Measurements from ENCODE around the gene ADGRD2.

The ADGRD2 gene

GRCh38 chr9:124437086-124437485 lies 13.2 kb upstream of the ADGRD2 start:
- DNase-seq = no peak

DNA sequence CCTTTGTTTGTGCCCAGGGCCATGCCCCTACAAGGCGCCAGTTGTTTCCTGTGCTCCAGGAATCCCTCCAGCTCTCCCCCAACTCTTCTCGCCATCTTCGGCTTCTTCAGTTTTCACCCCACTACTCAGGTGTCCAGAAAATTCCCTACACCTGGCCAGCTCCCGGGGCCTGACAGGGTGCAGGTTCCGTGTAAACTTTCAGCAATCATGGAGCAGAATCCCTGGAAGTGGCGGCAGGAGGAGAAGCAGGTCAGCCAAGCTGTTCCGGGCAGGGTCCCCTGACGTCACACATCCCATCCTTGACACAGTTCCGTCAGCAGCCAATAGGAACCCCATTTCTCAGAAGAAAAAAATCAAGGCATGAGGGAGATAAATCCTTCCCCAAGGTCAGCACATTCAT lies 12.2 kb upstream of the ADGRD2 start:
- DNase-seq = no peak

DNA sequence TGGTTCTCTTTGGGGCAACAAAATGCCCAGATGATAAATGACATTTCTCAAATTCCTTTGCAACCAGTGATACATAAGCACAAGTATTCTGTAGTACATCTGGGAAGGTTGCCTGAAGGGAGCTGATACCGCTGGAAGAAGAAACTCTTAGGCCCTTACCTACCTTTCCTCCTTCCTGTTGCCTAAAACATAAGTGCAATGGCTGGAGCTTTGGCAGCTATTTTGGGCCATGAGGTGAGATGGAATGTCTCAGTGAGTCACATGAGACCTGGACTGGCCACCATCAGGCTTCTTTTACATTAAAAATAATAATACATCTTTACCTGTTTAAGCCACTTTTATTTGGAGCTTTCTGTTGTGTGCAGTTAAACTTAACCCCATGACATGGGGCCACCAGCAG lies 11.2 kb upstream of the ADGRD2 start:
- DNase-seq = no peak

- no peak for DNase-seq
These were observed 10.5 kb upstream of the ADGRD2 start for GRCh38 chr9:124439686-124440243.

DNA sequence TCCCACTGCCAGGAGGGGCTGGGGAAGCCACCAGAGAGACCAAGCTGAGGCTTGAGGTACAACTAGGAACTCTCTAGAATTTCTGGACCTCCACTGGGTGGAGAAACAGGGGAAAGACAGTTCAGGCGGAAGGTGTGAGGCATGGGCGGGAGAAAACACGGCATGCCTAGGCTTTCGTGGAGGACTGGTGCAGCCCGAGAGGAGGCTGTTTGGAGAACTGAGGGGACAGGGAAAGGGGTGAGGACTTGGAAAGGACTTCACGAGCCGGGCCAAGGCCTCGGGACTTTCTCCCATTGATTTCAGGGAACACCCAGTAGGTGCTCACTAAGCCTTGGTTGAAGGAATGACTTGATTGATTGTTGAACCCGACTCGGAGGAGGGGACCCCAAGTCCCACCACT lies 9.5 kb upstream of the ADGRD2 start:
- DNase-seq = no peak

GRCh38 chr9:124441291-124441690 lies 9.0 kb upstream of the ADGRD2 start:
- DNase-seq = no peak

- no peak for DNase-seq
These were observed 7.9 kb upstream of the ADGRD2 start for GRCh38 chr9:124442379-124442778.

- no peak for DNase-seq
These were observed 7.4 kb upstream of the ADGRD2 start for GRCh38 chr9:124442826-124443225.

DNA sequence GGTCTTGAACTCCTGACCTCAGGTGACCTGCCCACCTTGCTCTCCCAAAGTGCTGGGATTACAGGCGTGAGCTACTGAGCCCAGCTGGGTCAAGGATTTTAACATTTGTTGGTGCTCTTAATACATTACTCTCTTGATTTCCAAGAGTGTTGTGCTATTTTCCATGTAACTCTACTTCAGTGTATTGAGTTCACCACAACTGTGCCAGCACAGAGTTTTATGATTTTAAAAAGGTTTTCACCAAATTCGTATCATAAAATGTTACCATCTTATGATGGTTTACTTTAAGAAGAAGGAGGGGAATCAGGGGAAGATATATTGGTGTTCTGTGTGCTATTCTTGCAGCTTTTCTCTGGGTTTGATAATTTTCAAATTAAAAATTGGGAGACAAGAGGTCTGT lies 6.6 kb upstream of the ADGRD2 start:
- no peak for DNase-seq

- no peak for DNase-seq
These were observed 6.1 kb upstream of the ADGRD2 start for GRCh38 chr9:124444166-124444565.

DNA sequence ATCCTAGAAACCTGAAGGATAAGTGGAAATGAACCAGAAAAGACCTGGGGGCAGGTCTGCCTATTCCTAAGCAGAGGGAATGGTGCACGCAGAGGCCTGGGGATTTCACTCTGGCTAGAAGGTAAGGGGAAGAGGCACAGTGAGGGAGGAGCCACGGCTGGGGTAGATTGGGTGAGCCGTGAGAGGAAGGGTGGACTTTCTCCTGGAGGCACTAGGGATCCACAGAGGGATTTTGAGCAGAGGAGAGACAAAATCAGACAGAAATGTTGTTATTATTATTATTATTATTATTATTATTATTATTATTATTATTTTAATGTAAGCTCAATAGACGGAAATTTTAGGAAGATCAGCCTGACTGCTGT lies 3.0 kb upstream of the ADGRD2 start:
- DNase-seq = no peak

DNA sequence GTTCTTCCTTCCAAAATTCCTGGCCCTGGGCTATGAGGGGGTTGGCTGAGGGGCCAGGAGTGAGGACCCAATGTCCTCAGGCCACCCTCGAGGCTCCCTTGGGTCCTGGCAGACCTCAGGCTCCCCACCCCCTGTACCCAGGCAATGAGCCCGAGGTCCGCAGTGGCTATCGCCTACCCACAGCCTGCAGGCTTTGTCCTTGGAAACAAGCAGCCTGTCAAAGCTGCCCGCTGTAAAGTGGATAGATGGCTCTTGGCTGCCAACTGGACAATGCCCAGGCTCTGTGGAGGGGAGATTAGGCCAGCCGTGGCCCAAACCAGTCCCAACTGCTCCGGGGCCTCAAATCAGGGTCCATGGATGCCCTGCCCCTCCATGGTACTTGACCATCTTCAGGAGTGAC lies 2.2 kb upstream of the ADGRD2 start:
- DNase-seq = no peak

DNA sequence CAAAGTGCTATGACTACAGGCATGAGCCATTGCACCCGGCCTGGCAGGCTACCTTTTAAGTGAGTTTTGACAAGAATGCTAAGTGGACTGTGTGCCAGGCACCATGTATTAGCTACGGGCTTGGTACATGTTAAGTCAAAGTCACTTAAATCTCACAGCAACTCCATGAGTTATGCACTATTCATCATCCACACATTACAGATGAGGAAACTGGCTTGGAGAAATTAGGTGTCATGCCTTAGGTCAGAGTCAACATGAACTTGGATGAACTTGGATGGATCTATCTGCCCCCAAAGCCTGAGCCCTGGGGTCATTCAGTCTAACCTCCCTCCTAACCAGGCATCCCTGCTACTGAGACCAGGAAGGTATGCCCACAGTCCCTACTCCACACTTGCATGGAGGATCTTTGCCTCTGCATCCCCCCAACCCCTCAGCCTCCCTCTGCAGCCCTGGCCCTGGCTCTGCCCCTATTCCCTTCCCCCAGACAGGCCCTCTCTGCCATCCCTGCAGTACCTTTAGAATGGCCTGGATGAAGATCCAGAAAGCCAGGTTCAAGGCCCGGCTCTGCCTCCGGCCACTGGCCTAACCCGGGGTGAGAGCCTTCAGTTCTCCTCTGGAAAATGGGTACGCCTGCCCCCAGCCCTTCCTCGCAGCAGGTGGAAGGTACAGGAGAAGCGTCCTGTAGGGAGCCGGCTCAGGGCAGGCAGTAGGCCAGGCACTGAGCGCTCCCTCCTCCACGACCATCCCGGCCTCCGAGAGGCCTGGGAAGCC lies 685 bp upstream of the ADGRD2 start:
- DNase-seq = no peak

DNA sequence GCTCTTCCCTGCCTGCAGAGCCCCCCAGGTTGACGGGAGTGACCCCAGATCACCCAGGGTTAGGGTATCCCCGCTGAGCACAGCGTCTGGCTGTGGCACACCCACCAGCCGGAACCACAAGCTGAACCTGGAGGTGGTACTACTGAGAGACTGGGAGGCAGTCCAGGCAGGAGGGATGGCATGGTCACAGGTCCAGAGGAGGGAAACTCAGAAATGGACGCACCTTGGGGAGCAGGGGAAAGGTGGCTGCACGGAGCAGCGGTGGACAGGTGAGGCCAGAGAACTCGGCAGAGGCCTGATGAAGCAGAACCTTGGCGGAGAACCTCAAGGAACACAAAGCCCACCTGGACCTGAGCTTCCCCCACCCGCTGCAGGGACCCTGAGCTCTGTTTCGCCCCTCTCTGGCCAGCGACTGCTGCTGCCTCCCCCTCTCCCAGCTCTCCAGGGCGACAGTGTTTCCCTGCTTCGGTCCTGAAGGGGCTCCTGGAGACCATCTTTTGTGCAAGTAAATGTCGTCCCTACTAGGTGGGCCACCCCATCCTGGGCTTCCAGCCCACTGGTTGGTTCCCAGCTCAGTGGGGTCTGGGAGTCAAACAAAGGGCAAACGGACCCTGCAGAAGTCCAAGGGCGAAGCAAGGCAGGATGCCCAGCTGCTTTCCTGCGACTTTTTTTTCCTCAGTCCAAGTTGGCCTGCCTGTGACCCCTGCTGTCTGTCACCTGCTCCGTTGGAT lies 845 bp downstream of the ADGRD2 start:
- DNase-seq = no peak

DNA sequence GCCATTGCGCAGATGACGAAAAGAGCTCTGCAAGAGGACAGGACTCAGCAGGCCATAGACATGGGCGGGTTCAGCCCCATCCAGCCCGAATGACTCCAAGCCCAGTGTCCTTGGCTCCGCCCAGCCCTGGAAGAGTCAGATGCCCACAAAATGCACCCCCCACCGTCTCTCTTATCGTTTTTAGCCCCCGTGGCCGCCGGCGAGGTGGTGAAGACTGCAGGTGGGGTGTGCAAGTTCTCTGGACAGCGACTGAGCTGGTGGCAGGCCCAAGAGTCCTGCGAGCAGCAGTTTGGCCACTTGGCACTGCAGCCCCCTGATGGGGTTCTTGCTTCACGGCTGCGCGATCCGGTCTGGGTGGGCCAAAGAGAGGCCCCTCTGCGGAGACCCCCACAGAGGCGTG lies 2.1 kb downstream of the ADGRD2 start:
- DNase-seq = no peak

- no peak for DNase-seq
These were observed 2.8 kb downstream of the ADGRD2 start for GRCh38 chr9:124452841-124453585.

GRCh38 chr9:124453586-124454191 lies 3.4 kb downstream of the ADGRD2 start:
- DNase-seq = no peak

DNA sequence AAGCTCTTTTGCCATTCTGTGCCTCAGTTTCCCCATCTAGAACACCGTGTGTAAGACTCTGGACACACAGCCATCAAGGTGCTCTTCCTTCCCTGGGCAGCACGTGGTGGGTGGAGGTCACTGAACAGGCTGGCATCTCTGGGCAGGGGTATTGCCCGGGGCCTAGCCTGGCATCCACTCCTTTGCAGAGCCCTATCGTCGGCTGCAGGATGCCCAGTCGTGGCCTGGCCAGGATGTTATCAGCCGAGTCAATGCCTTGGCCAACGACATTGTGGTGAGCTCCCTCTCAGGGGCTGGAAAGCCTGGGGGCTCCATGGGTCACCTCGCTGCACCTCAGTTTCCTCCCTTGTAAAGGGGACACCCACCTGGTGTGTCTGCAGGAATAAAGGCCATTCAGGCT lies 4.0 kb downstream of the ADGRD2 start:
- no peak for DNase-seq

DNA sequence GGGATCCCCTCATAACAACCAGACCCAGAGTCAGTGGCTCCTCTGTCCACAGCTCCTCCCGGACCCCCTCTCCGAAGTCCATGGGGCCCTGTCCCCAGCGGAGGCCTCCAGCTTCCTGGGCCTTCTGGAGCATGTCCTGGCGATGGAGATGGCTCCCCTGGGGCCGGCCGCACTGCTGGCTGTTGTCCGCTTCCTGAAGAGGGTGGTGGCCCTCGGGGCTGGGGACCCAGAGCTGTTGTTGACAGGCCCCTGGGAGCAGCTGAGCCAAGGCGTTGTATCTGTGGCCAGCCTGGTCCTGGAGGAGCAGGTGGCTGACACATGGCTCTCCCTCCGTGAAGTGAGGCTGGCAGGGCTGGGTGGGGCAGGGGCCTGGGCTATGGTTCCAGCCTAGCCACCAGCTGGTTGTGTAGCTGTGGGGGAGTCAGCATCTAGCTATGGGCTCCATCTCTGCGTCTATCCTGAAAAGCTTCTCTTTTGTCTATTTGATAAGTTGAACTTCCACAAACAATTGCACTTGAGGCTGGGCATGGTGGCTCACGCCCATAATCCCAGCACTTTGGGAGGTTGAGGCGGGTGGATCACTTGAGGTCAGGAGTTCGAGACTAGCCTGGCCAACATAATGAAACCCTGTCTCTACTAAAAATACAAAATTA lies 4.7 kb downstream of the ADGRD2 start:
- no peak for DNase-seq

GRCh38 chr9:124455820-124456219 lies 5.6 kb downstream of the ADGRD2 start:
- no peak for DNase-seq

GRCh38 chr9:124456341-124457078 lies 6.3 kb downstream of the ADGRD2 start:
- DNase-seq = no peak

Data from fibroblast of skin of scalp (primary cell).